Ascending aorta (tissue), 2 donors: ENCODE data around the gene DPYSL4. TPM values are rescaled to one million over a fixed set of nuclear protein-coding genes. Genes with fewer than 3 reads are reported as not detected.

Experiments
- DNase-seq, 2 donors: peaks; one replicate each; pipeline ENCODE4 v3.0.0-alpha.2; 2019; ENCODE audit warnings: low spot score in 2 of 2
- H3K27ac ChIP-seq, 2 donors: fragments of 200-600 bp; sonication (generic); one replicate each; pipeline ENCODE4 v1.5.1; 2016 to 2017; ENCODE audit warnings: mild to moderate bottlenecking in 1 of 2
- H3K27me3 ChIP-seq: fragments of 200-600 bp; sonication (generic); one replicate; pipeline ENCODE4 v1.5.1; 2017
- H3K36me3 ChIP-seq, 2 donors: fragments of 200-600 bp; sonication (generic); one replicate each; pipeline ENCODE4 v1.5.1; 2016
- H3K4me1 ChIP-seq, 2 donors: fragments of 200-600 bp; sonication (generic); one replicate each; pipeline ENCODE4 v1.5.1; 2016 to 2017; ENCODE audit warnings: mild to moderate bottlenecking in 1 of 2
- H3K4me3 ChIP-seq, 2 donors: fragments of 200-600 bp; sonication (generic); one replicate each; pipeline ENCODE4 v1.5.1; 2016 to 2017; ENCODE audit warnings: mild to moderate bottlenecking in 1 of 2
- H3K9me3 ChIP-seq, 2 donors: fragments of 200-600 bp; sonication (generic); one replicate each; pipeline ENCODE4 v1.5.1; 2016
- intact Hi-C: fragments of 100-400 bp; cut with DNase I; formaldehyde crosslinking; loops from one replicate; pipeline ENCODE4 v1.15.1; 2023
- total RNA-seq: library from RNA; depleted of rRNA; stranded (reverse); fragments of >200 nt; gene quantifications from one replicate; pipeline ENCODE4 v1.1.0, GENCODE V29; 2016
- TF ChIP-seq, protein P1 (sequence below), 3 experiments: fragments of 200-600 bp in 2 of 3; fragments of 450-650 bp in 1 of 3; sonication (generic) in 2 of 3; IDR thresholded peaks; one replicate each; pipeline ENCODE4 v1.5.1; 2016 to 2019; ENCODE audit warnings: antibody characterized with exemption in 3 of 3, mild to moderate bottlenecking in 1 of 3, moderate library complexity in 1 of 3

The DPYSL4 gene
- total RNA-seq, 1 donor from 2014 or later, result not detected

DNA sequence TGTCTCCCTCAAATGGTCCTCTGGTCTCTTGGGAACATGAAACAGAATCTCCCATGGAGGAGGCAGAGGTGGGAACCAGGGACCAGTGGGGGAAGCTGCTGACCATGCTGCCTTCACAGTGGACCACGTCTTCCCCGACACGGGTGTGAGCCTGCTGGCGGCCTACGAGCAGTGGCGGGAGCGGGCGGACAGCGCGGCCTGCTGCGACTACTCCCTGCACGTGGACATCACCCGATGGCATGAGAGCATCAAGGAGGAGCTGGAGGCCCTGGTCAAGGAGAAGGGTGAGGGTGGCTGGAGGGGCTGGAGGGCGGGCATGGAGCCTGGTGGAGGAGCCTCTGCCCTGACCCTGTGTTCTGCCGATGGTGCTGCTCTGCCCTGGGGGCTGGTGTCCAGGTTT lies 8.0 kb downstream of the DPYSL4 start:
- H3K36me3 ChIP-seq, result no peaks in the 10 kb centered on the region
- no peak for DNase-seq
- intact Hi-C loops, result no loop called here
- no peaks in the 10 kb centered on the region for H3K4me1 ChIP-seq
- no peaks in the 10 kb centered on the region for H3K9me3 ChIP-seq
- H3K27ac ChIP-seq, result no peak overlapping the region
- TF ChIP-seq, protein P1, sequence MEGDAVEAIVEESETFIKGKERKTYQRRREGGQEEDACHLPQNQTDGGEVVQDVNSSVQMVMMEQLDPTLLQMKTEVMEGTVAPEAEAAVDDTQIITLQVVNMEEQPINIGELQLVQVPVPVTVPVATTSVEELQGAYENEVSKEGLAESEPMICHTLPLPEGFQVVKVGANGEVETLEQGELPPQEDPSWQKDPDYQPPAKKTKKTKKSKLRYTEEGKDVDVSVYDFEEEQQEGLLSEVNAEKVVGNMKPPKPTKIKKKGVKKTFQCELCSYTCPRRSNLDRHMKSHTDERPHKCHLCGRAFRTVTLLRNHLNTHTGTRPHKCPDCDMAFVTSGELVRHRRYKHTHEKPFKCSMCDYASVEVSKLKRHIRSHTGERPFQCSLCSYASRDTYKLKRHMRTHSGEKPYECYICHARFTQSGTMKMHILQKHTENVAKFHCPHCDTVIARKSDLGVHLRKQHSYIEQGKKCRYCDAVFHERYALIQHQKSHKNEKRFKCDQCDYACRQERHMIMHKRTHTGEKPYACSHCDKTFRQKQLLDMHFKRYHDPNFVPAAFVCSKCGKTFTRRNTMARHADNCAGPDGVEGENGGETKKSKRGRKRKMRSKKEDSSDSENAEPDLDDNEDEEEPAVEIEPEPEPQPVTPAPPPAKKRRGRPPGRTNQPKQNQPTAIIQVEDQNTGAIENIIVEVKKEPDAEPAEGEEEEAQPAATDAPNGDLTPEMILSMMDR (IDR thresholded peaks at IDR 0.05), result no peak
- no peaks in the 10 kb centered on the region for H3K27me3 ChIP-seq
- H3K4me3 ChIP-seq, result no peak overlapping the region

DNA sequence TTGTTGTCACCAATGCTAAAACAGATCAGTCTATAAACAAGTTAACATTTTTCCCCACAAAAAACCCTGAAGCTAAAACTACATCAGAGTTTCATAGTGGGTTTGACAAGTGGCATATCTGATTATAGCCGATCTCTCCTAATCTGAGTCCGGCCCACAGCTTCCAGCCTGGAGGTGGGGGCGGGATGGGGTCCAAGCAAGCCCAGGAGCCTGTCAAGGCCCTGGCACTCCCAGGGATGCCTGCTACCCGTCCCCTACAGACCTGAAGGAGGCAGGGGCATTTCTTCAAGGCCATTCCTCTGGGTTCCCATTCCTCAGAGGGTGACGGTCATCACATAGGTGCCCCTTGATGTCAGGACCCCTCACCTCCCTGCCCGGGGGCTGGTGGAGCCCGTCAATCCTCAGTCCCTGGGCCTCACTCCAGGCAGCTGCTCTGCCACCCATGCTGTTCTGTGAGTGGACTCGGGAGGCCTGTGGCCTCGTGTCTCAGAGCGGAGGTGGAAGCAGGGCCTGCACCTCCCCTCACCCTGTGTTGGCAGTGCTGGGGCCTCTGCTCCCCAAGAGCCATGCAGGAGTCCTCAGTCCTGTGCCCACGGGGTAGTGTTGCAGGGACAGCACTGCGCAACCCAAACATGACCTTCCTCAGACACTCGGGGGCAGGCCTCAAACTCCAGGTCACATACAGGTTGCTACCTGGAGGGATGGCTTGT lies 8.8 kb downstream of the DPYSL4 start:
- H3K4me3 ChIP-seq, result no peak overlapping the region
- no peak for DNase-seq
- intact Hi-C loops, result no loop called here
- no peak overlapping the region for H3K27ac ChIP-seq
- no peaks in the 10 kb centered on the region for H3K27me3 ChIP-seq
- H3K36me3 ChIP-seq, result no peaks in the 10 kb centered on the region
- TF ChIP-seq, protein P1 (IDR thresholded peaks at IDR 0.05), result no peak
- no peaks in the 10 kb centered on the region for H3K4me1 ChIP-seq
- no peaks in the 10 kb centered on the region for H3K9me3 ChIP-seq

DNA sequence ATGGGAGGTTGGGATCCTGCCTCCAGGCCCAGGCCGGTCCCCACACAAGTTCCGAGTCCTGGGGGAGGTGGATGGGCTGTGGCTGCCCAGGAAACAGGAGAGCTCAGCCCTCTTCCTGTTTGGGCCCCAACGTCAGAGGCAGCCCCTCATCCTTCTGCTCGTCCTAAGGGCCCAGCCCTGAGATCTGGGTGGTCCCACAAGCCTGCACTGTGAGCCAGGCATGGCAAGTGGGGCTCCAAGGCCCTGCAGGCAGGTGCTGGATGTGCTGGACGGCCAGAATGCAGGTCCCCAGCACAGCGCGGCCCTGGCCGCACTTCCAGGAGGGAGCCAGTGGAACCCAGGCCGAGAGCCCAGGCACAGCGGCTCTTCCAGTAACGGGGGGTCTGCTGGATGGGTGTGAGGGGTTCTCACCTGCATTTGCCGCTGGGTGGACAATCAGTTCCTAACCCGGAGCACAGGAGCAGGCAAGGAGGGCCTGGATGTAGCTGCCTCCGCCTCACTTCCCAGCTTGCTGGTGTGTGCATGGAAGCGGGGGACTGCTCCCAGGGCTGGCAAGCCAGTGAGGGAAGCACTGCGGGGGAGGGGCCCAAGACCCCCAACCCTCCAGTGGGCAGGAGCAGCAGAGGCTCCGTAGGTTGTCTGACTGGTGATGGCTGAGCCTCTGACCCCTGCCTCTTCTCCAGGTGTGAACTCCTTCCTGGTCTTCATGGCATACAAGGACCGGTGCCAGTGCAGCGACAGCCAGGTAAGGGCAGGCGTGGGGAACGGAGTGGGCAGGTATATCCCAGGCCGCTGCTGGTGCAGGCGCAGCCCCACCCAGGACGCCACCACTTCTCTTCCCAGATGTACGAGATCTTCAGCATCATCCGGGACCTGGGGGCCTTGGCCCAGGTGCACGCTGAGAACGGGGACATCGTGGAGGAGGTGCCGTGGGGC lies 9.7 kb downstream of the DPYSL4 start:
- DNase-seq, result no peak
- no peaks in the 10 kb centered on the region for H3K4me1 ChIP-seq
- H3K27ac ChIP-seq, result no peak overlapping the region
- H3K9me3 ChIP-seq, result no peaks in the 10 kb centered on the region
- H3K27me3 ChIP-seq, result no peaks in the 10 kb centered on the region
- no peak overlapping the region for H3K4me3 ChIP-seq
- no peaks in the 10 kb centered on the region for H3K36me3 ChIP-seq
- intact Hi-C loops, result no loop called here
- TF ChIP-seq, protein P1 (IDR thresholded peaks at IDR 0.05), result no peak

DNA sequence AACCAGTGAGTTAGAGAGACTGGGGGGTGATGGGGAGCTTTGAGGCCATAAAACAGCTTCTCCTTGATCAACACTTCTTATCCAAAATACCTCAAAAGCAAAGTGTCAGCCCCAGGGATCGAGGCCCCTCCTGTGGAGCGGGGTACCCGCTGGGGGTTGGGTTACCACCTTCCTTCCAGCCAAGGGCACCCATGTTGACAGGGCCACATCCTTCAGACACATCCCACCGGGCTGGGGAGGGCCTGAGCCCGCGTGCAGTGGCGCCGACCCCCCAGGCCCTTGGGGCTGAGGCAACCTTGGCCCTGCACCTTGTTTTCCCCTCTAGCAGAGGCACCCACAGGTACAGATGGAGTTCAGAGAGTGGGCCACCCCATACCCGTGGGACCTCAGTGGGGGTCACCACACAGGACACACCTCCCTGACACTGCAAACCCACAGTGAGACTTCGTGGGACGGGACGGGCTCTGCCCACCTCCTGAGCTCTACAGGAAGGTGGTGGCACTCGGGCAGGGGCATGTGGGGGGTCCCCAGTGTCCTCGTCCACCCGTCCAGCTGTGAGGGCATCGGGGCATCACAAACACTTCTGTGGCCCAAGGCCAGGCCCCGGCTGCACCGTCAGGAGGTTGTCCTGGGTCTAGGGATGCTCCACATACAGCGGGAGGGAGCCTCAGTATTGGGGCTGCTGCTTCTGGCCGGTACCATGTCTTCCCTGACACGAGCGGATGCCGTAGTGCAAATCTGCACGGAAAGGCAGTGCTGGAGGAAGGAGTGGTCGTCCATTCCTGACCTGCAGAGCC lies 10.7 kb downstream of the DPYSL4 start:
- no peaks in the 10 kb centered on the region for H3K36me3 ChIP-seq
- no peaks in the 10 kb centered on the region for H3K4me1 ChIP-seq
- intact Hi-C loops, result no loop called here
- H3K27me3 ChIP-seq, result no peaks in the 10 kb centered on the region
- H3K27ac ChIP-seq, result no peak overlapping the region
- H3K9me3 ChIP-seq, result no peaks in the 10 kb centered on the region
- no peak for DNase-seq
- no peak overlapping the region for H3K4me3 ChIP-seq
- TF ChIP-seq, protein P1 (IDR thresholded peaks at IDR 0.05), result no peak

DNA sequence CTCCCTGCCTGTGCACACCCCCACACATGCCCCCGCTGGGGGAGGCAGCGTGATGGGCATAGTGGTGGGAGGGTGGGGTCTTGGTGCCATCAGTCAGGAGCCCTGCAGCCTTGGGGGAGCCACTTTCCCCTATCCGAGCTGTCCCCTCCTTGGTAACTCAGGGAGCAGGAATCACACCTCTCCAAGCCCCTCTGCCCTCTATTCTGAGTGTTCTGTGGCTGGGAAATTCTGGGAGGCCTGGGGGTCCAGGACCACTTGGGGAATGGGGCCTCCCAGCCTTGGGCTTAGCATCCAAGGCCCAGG lies 11.3 kb downstream of the DPYSL4 start:
- H3K4me3 ChIP-seq, result no peak overlapping the region
- H3K9me3 ChIP-seq, result no peaks in the 10 kb centered on the region
- TF ChIP-seq, protein P1 (IDR thresholded peaks at IDR 0.05), result no peak
- H3K27me3 ChIP-seq, result no peaks in the 10 kb centered on the region
- intact Hi-C loops, result no loop called here
- H3K27ac ChIP-seq, result no peak overlapping the region
- no peaks in the 10 kb centered on the region for H3K36me3 ChIP-seq
- DNase-seq, result no peak
- H3K4me1 ChIP-seq, result no peaks in the 10 kb centered on the region
